BE2C (cell line): ENCODE results near the gene OSBPL5.

ENCODE experiments used
- DNase-seq: peaks from one replicate; pipeline ENCODE4 v3.0.0-alpha.2; 2020
- H3K27me3 ChIP-seq: fragments of 250-450 bp; sonication (Bioruptor Pico); 2 replicates; pipeline ENCODE4 v1.5.1; 2020; ENCODE audit warnings: mild to moderate bottlenecking
- H3K36me3 ChIP-seq: fragments of 250-450 bp; sonication (Bioruptor Pico); 2 replicates; pipeline ENCODE4 v1.5.1; 2020; ENCODE audit warnings: mild to moderate bottlenecking
- H3K4me1 ChIP-seq: fragments of 250-450 bp; sonication (Bioruptor Pico); 2 replicates; pipeline ENCODE4 v1.5.1; 2020
- H3K4me3 ChIP-seq: 2 replicates; pipeline ENCODE4 v1.5.1; 2011; ENCODE audit warnings: low read depth, low read length
- H3K9me3 ChIP-seq: fragments of 250-450 bp; sonication (Bioruptor Pico); 2 replicates; pipeline ENCODE4 v1.5.1; 2020
- TF ChIP-seq, protein P1 (sequence below): IDR thresholded peaks from 2 replicates; pipeline ENCODE4 v1.5.1; 2012; ENCODE audit warnings: mild to moderate bottlenecking, low read depth, low read length

OSBPL5 gene

GRCh38 chr11:3134651-3135480, 30.2 kb downstream of the OSBPL5 start:
- Histone ChIP-seq H3K9me3 (no peaks in the 10 kb centered on the region), H3K4me3 (no peak overlapping the region), H3K36me3 (no peaks in the 10 kb centered on the region), H3K4me1 (no peaks in the 10 kb centered on the region), H3K27me3 (no peaks in the 10 kb centered on the region)
- peak; percentile 3 for DNase-seq
- TF ChIP-seq, protein P1, sequence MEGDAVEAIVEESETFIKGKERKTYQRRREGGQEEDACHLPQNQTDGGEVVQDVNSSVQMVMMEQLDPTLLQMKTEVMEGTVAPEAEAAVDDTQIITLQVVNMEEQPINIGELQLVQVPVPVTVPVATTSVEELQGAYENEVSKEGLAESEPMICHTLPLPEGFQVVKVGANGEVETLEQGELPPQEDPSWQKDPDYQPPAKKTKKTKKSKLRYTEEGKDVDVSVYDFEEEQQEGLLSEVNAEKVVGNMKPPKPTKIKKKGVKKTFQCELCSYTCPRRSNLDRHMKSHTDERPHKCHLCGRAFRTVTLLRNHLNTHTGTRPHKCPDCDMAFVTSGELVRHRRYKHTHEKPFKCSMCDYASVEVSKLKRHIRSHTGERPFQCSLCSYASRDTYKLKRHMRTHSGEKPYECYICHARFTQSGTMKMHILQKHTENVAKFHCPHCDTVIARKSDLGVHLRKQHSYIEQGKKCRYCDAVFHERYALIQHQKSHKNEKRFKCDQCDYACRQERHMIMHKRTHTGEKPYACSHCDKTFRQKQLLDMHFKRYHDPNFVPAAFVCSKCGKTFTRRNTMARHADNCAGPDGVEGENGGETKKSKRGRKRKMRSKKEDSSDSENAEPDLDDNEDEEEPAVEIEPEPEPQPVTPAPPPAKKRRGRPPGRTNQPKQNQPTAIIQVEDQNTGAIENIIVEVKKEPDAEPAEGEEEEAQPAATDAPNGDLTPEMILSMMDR = no peak

DNA sequence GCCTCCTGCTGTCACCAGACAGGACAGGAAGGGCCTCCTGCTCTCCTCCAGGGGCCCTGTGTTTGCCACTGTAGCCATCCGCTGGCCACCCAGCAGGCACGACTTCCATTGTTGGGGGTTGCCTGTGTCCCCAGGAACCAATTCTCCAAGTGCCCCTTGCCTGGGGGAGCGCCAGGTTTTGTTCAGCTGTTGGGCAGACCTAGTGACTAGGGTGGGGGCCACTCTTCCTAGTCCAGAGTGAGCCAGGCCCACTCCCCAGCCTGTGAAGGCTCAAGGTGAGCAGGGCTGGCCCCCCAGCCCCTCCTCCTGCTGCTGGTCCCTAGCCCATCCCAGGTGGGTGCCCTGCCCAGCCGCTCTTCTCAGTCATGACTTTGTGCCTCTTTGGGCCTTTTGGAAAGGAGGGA, 30.9 kb downstream of the OSBPL5 start:
- TF ChIP-seq, protein P1 = no peak
- H3K36me3 ChIP-seq = no peaks in the 10 kb centered on the region
- H3K4me3 ChIP-seq = no peak overlapping the region
- no peaks in the 10 kb centered on the region for H3K9me3 ChIP-seq
- DNase-seq = peak; percentile 1
- no peaks in the 10 kb centered on the region for H3K4me1 ChIP-seq
- no peaks in the 10 kb centered on the region for H3K27me3 ChIP-seq

DNA sequence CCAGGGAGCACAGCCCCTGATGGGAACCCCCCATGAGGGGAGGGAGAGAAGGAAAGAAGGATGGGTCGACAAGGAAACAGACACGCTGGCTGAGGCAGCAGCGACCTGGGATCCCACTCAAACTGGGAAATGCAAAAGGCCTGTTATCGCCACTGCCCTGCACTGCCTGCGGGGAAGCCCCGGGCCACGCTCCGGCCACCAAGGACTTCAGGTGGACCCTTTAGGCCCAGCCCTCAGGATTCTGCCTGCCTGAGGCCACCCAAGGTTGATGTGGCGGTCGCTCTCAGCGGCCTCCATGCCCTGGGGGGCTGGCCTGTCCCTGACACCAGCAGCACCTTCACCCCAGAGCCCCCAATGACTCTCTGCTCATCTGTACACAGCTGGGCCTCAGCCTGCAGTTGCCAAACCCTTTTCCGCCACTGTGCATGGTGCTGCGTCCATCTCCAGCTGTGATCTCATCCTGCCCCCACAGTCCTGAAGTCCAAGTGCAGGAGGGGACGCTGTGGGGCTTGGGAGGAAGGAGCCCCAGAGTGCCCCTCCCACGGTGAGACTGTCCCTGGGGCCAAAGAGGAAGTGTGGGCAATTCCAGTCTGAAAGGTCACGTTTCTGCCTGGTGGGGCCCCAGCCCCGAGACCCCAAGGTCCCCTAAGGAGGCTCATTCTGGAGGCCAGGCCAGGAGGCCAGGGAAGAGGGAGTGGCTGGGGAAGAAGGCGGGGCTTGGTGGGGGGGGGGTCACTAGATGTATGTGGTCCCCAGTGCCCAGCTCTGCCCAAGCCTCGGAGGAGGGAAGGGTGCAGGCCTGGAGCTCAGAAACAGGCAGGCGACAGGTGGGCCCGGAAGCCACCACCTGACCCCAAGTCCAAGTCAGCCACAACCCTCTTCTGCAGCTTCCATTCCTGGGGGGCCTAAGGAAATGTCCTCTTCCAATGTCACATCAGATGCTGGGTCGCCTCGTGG, 31.6 kb downstream of the OSBPL5 start:
- no peaks in the 10 kb centered on the region for H3K9me3 ChIP-seq
- no peaks in the 10 kb centered on the region for H3K27me3 ChIP-seq
- H3K4me1 ChIP-seq = no peaks in the 10 kb centered on the region
- DNase-seq = peak; percentile 3
- H3K4me3 ChIP-seq = no peak overlapping the region
- TF ChIP-seq, protein P1 = no peak
- H3K36me3 ChIP-seq = no peaks in the 10 kb centered on the region

DNA sequence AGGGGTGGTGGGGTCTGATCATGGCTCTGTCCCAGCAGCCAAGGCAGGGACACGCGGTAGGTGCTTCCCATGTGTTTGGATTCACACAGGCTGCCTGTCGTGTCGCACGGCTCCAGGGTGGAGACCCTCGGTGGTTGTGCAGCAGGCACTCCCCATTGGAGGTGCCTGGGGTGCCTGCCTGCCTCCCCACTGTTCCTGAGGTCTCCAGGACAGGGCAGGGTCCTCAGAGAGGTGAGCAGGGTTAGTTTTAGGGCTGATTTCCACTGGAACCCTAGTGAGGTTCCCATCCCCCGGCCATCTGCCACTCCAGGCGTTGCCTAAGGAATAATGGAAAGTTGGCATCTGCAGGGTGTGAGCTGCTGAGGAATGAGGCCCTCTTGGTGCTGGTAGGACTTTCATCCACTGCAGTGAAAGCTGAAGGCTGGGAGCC, 32.3 kb downstream of the OSBPL5 start:
- TF ChIP-seq, protein P1 = no peak
- Histone ChIP-seq H3K4me3 (no peak overlapping the region), H3K4me1 (no peaks in the 10 kb centered on the region), H3K36me3 (no peaks in the 10 kb centered on the region), H3K27me3 (no peaks in the 10 kb centered on the region), H3K9me3 (no peaks in the 10 kb centered on the region)
- DNase-seq = peak; percentile 3

GRCh38 chr11:3132271-3132781, 32.8 kb downstream of the OSBPL5 start:
- no peaks in the 10 kb centered on the region for H3K4me1 ChIP-seq
- no peaks in the 10 kb centered on the region for H3K27me3 ChIP-seq
- H3K4me3 ChIP-seq = no peak overlapping the region
- TF ChIP-seq, protein P1 = no peak
- DNase-seq = no peak
- no peaks in the 10 kb centered on the region for H3K9me3 ChIP-seq
- H3K36me3 ChIP-seq = no peaks in the 10 kb centered on the region
